Ramos (cell line): ENCODE results near the gene DVL1.

Source experiments
- in situ Hi-C: fragments of 300-500 bp; cut with MboI; formaldehyde crosslinking; loops from one replicate; pipeline ENCODE4 v1.14.3; 2022; ENCODE audit warnings: low sequenced_read_pairs; ENCODE audit not compliant: unreplicated experiment

The DVL1 gene

DNA sequence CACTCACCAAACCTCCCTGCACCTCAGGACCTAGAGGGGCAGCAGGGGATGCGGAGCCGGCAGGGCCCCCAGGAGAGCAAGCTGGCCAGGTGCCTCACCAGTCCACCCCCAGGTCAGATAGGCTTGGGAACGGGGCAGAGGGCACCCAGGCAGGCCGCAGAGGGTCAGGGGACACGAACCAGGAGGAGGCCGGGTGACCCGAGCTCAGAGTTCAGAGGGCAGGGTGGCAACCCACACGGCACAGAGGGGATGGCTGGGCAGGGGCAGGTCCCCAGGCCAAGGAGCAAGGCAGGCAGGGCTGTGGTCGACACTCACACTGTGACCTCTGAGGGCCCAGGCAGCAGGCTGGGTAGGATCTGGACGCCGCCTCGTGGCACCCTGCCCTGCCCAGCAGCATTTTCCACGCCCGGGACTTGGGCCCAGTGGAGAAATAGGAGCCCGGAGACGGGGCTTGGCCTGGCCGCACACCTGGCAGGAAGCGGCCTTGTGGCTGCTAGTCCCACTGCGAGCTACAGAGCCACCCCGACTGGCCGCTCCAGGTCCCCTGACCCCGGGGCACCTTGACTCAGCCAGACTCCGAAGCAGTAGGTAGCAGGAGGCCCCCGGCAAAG, 5.3 kb downstream of the DVL1 start:
- in situ Hi-C loops = no loop called here

DNA sequence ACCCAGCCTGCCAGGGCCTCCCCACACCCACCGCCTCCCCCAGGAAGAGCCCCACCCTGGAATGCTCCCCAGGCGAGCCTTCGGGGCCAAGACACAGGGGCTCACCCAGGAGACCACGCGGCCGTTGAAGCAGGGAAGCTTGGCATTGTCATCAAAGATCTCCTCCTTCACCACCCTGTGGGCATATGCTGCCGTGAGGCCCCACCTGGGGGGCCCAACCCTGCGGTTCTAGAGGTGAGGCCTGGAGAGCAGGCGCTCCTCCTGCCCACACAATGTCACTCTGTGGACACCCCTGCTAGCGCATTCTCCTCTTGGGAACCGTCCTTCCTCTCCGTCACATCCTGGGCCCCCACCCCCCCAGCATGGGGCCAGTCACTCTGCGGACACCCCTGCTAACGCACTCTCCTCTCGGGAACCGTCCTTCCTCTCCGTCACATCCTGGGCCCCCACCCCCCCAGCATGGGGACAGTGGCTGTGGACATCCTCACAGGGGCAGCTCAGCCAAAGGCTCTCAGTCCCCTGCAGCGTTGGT, 6.6 kb downstream of the DVL1 start:
- in situ Hi-C loops = no loop called here

DNA sequence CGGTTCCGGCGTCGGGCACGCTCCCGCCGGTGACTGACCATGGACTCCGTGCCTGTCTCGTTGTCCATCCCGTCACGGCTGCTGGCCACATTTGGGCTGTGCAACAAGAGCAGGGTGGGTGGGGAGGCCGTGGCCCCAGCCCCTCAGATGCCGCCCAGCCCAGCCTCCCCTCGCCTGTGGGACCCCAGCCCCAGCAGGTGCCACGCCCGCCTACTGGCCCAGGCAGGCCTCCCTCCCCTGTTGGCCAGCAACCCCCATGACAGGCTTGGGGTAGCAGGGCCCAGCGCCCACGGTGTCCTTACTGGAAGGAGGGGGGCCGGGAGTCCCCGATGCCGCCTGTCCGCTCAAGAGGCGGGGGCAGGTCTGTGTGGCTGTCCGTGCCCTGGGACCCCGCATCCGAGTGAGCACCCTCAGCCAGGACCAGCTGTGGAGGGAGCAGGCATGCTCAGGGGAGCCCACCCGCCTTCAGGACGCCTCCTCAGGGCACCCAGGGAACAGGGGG, 7.1 kb downstream of the DVL1 start:
- in situ Hi-C loops = no loop called here

DNA sequence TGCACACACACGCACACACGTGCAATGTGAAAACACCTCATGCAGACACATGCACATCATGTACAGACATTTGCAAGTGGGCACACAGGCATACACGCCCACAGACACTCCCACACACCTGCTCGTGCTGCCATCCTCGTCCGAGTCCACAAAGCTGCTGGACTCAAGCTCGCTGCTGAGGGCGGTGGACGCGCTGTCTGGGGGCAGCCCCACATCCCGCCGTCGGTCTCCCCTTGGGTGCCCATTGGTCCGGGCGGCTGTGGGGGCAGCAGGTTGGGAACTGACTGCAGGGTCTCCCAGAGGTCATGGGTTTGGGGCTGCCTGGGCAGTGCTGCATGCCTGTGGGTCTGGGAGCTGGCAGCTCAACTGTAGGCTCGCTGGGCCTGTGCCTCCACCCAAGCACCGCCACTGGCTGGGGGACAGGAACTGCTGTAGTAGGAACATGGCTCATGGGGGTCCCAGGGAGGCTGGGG, 7.6 kb downstream of the DVL1 start:
- in situ Hi-C loops = no loop called here

DNA sequence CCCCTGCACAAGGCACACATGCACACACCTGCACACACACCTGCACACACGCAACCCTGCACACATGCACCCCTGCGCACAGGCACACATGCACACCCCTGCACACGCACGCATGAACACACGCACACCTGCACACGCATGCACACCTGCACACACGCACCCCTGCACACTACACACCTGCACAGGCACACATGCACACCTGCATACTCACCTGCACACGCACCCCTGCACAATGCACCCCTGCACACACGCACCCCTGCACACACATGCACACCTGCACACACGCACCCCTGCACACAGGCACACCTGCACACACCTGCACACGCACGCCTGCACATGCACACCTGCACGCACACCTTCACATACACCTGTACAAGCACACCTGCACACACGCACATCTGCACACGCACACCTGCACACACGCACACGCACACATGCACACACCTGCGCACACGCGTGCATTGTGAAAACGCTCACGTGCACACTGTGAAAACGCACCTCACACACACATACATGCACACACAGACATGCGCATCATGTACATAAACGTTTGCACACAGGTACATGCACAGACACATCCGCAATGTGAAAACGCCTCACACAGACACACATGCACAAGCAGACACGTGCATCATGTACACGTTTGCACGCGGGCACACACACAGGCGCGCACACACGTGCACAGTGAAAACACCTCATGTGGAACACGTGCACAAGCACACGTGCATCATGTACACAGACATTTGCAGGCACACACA, 8.2 kb downstream of the DVL1 start:
- in situ Hi-C loops = no loop called here

DNA sequence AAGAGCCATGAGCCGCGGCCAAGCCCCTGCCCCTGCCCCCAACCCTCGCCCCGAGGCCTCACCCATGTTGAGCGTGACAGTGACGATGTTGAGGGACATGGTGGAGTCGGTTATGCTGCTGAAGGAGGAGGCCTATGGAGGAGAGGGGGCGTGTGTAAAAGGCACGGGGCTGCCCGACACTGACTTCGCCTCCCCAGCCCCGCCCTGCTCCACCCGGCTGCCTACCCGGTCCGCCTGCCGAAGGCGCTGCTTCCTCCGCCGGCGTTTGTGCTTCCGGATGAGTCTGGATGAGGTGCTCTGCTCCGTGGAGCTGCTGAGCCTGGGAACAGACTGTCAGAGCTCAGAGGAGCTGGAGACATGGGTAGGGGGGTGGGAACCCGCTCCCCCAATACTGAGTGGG, 9.0 kb downstream of the DVL1 start:
- in situ Hi-C loops = no loop called here

DNA sequence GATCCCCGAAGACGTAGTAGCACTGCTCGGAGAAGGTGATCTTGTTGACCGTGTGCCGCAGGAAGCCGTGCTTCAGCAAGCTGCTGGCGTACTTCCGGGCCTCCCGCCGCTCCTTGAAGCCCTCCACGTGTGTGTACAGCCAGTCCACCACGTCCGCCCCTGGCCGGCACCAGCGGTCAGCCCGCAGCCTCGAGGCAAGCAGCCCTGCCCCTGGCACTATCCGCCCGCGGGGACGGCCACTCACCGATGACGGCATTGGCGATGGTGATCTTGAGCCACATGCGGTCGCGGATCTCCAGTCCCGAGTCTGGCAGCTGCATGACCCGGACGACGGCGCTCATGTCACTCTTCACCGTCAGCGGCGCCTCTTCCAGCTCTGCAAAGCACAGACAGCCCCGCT, 10.9 kb downstream of the DVL1 start:
- in situ Hi-C loops = no loop called here

DNA sequence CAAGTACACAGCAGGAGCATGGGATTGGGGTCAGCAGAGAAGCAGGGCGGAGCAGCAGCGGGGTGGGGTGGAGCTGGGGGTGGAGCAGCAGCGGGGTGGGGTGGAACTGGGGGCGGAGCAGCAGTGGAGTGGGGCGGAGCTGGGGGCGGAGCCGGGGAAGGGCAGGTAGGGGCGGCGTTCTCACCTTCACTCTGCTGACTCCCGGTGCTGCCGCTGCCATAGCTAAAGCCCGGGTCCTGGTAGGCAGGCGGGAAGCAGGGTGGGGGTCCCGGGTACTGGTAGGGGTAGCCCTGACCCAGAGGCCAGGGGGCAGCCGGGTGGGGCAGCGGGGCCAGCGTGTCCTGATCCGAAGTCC, 11.4 kb downstream of the DVL1 start:
- in situ Hi-C loops = no loop called here

DNA sequence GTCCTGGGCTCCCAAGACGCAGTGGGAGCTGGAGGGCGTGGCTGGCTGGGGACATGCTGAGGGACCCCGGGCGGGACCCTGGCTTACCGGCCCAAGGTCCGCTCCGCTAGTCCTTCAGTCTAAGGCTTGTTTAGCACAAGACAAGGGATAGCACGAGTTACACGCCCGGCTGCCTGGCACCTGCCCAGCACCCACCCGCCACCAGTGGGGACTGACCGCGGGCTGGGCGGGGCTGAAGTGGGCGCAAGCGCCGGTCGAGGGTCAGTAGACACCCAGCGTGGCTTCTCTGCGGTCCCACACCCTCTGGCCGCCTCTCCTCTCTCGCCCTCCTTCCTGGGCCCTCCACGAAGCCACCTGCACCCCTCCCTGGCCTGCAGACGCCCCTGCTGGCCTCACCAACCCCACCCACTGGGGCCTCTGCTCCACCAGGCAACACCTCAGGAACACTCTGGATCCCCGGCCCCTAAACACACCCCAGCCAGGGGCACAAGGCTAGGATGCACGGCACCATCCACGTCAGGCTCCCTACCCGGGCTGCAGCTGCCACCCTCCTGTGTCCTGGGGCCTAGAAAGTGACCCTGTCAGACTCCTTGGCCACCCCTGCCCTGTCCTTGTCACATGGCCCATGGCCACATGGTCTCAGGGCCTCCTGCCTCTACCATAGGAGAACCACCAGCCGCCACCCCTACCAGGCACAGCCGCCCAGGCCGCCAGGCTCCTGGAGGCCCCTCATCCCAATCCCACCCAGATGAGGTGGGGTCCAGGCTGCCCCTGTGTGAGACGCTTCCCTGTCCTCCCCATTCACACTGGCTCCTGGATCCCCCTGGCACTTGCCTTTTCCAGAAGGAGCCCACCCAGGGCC, 12.1 kb downstream of the DVL1 start:
- in situ Hi-C loops = no loop called here

DNA sequence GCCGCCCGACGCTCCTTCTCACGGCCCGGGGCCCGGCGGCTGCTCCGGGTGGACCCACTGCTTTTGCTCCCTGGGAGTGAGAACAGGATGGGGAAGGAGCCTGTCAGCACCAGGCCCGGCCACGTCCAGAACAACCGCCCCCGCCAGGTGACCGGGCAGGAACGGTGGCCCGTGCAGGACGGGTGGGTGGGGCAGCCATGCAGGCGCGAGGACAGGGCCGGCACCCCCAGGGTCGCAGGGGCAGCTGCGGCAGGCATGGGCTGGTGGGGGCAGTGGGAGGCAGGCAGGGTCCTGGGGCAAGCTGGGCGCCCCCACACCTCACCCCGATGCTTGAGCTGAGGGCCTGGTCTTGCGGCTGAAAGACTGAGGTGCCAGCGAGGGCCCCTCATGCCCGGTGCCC, 12.8 kb downstream of the DVL1 start:
- in situ Hi-C loops = no loop called here

DNA sequence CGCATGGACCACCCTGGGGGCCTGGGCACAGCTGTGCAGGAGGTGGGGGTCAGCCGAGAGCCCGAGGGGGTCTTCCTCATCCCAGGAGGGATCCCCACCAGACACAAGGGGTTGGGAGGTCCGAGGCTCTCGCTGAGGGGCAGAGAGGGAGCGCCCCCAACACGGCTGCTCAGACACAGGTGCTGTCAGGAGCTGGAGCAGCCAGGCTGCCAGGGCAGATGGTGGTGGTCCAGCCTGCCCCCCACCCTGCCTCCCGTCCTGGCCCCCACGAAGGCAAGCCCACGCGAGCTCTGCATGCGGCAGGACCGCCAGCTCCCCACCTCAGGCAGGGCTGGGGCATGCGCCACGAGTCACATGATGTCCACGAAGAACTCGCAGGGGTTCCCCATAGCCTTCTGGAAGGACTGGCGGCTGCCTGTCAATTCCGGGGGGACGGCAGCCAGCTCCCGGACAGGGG, 13.4 kb downstream of the DVL1 start:
- in situ Hi-C loops = no loop called here

DNA sequence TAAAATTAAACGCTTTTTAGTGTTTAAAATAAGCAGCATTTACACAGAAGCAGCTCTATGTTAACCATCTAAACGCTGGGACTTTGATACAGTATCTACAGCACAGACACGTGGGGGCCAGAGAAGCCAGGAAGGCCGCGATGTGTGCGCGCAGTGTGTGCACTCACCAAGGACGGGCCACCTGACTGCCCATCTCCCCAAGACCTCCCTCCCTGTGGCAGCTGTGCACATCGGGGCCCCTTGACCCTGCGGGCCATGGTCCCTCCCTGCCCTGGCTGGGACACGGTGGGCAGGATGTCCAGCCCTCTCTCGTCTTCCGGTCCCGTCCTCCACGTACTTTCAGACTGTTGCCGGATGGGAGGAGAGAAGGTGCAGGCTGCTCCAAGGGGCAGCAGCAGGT, 13.9 kb downstream of the DVL1 start:
- in situ Hi-C loops = no loop called here

DNA sequence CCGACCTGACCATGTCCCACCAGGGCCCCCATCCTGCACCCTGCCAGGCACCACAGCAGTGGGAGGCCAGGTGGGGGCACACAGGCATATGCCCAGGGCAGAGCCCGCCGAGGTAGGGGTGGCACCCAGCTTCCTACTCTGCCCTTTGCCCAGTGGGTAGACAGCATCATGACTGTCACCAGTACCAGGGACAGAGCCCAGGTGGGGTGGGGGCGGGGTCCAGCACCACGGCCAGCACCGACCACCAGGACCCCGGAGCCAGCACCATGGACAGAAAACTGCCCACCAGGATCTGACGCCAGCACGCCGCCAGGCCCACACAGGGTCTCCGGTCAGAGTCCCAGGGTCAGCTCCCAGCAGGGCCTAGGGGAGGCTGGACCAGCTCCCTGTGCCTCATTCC, 14.4 kb downstream of the DVL1 start:
- in situ Hi-C loops = no loop called here

DNA sequence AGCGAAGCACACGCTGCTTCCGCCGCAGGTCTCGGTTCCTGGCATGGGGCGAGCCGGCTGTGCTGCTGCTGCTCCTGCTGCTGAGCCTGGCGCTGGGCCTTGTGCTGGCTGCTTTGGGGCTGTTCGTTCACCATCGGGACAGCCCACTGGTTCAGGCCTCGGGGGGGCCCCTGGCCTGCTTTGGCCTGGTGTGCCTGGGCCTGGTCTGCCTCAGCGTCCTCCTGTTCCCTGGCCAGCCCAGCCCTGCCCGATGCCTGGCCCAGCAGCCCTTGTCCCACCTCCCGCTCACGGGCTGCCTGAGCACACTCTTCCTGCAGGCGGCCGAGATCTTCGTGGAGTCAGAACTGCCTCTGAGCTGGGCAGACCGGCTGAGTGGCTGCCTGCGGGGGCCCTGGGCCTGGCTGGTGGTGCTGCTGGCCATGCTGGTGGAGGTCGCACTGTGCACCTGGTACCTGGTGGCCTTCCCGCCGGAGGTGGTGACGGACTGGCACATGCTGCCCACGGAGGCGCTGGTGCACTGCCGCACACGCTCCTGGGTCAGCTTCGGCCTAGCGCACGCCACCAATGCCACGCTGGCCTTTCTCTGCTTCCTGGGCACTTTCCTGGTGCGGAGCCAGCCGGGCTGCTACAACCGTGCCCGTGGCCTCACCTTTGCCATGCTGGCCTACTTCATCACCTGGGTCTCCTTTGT, 15.5 kb downstream of the DVL1 start:
- in situ Hi-C loops = no loop called here

DNA sequence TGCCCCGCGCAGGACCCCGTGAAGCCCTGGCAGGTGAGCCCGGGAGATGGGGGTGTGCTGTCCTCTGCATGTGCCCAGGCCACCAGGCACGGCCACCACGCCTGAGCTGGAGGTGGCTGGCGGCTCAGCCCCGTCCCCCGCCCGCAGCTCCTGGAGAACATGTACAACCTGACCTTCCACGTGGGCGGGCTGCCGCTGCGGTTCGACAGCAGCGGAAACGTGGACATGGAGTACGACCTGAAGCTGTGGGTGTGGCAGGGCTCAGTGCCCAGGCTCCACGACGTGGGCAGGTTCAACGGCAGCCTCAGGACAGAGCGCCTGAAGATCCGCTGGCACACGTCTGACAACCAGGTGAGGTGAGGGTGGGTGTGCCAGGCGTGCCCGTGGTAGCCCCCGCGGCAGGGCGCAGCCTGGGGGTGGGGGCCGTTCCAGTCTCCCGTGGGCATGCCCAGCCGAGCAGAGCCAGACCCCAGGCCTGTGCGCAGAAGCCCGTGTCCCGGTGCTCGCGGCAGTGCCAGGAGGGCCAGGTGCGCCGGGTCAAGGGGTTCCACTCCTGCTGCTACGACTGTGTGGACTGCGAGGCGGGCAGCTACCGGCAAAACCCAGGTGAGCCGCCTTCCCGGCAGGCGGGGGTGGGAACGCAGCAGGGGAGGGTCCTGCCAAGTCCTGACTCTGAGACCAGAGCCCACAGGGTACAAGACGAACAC, 16.3 kb downstream of the DVL1 start:
- in situ Hi-C loops = no loop called here

DNA sequence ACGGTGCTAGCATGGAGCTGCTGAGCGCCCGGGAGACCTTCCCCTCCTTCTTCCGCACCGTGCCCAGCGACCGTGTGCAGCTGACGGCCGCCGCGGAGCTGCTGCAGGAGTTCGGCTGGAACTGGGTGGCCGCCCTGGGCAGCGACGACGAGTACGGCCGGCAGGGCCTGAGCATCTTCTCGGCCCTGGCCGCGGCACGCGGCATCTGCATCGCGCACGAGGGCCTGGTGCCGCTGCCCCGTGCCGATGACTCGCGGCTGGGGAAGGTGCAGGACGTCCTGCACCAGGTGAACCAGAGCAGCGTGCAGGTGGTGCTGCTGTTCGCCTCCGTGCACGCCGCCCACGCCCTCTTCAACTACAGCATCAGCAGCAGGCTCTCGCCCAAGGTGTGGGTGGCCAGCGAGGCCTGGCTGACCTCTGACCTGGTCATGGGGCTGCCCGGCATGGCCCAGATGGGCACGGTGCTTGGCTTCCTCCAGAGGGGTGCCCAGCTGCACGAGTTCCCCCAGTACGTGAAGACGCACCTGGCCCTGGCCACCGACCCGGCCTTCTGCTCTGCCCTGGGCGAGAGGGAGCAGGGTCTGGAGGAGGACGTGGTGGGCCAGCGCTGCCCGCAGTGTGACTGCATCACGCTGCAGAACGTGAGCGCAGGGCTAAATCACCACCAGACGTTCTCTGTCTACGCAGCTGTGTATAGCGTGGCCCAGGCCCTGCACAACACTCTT, 17.0 kb downstream of the DVL1 start:
- in situ Hi-C loops = no loop called here

DNA sequence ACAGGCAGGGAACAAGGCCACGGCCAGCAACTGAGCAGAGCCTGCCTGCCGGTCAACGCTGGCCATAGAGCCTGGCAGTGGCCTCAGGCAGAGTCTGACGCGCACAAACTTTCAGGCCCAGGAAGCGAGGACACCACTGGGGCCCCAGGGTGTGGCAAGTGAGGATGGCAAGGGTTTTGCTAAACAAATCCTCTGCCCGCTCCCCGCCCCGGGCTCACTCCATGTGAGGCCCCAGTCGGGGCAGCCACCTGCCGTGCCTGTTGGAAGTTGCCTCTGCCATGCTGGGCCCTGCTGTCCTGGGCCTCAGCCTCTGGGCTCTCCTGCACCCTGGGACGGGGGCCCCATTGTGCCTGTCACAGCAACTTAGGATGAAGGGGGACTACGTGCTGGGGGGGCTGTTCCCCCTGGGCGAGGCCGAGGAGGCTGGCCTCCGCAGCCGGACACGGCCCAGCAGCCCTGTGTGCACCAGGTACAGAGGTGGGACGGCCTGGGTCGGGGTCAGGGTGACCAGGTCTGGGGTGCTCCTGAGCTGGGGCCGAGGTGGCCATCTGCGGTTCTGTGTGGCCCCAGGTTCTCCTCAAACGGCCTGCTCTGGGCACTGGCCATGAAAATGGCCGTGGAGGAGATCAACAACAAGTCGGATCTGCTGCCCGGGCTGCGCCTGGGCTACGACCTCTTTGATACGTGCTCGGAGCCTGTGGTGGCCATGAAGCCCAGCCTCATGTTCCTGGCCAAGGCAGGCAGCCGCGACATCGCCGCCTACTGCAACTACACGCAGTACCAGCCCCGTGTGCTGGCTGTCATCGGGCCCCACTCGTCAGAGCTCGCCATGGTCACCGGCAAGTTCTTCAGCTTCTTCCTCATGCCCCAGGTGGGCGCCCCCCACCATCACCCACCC, 17.9 kb downstream of the DVL1 start, which contains the start of gene TAS1R3:
TSS of gene TAS1R3 (plus strand) at position 213 of the 898 bp plus-strand sequence. CDS start at position 279, 66 bp downstream.
- in situ Hi-C loops = no loop called here
